NK-92 (cell line): Measurements from ENCODE around the gene CDC42EP2.

Experiments used
- DNase-seq: peaks from one replicate; lab custom pipeline; 2025; ENCODE audit not compliant: unreplicated experiment; lab: John Stamatoyannopoulos, UW

The CDC42EP2 gene

DNA sequence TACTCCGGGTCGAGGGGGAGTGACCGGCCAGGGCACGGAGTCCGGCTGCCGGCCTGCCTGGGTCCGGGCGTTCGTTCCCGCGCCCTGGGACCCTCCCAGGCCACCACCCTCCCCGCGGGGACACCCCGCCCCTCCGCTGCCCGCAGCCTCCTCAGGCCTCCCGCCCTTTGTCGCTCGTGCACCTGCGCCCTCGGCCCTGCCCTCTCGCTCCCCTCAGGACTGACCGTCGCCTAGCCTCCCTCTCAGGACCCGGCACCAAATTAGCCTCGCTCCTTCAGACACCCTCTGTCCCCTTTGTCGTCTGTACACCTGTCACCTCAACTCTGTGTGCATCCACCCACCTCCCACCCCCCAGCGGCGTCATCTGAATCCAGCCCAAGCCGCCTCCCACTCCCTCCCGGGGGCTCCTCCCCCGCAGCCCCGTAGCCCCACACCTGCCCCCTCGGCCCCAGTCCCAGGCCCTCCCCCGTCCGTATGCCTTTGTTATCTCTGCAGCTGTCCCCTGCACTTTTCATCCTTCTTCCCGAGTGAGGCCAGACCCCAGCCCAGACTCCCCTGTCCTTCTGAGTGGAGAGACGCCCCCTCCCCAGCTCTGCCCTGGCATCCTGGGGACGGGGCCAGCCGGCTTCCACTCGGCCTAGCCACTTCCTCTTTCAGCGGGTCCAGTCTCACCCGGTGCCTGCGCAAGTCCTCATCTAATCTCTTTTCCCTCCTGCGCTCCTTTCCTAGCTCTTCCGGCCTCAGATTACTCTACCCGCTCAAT lies 40.5 kb downstream of the CDC42EP2 start:
- no peak for DNase-seq

- no peak for DNase-seq
These were observed 41.2 kb downstream of the CDC42EP2 start for GRCh38 chr11:65355776-65356393.

DNA sequence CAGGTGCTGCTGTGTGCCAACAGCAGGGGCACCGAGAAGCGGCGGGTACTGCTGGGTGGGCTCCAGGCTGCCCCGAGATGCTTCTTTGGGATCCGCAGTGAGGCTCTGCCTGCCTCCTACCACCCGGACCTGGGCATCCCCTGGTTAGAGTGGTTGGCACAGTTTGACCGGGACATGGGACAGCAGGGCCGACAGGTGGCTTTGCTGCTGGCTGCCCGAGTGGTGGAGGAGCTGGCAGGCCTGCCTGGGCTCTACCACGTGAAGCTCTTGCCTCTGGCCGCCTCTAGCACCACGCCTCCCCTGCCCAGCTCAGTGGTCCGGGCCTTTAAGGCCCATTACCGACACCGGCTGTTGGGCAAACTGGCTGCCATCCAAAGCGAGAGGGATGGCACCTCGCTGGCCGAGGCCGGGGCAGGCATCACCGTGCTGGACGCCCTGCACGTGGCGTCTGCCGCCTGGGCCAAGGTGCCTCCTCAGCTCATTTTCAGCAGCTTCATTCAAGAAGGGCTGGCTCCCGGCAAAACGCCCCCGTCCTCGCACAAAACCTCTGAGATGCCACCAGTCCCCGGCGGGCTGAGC lies 41.8 kb downstream of the CDC42EP2 start:
- DNase-seq, result no peak

DNA sequence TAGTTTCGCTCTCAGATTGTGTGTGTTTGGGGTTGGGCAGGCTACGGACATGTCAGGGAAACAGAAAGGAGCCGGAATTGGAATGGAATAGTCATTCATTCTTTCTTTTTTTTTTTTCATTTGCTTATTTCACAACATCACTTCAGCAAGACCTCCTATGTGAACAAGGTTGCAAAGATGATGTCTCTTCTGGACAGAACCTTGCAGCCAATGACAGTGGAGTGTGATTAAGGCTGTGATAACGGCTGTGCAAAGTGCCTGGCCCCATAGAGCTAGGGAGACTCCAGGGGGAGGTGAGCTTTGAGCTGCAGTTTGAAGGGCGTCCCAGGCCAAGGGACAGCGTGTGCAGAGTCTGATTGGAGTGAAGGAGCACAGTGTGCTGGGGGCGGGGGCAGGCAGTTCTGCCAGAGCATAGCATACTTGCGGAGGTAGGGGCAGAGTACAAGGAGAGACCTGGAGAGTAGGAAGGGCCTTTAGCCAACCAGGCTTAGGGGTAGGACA lies 43.2 kb downstream of the CDC42EP2 start:
- DNase-seq, result no peak

DNA sequence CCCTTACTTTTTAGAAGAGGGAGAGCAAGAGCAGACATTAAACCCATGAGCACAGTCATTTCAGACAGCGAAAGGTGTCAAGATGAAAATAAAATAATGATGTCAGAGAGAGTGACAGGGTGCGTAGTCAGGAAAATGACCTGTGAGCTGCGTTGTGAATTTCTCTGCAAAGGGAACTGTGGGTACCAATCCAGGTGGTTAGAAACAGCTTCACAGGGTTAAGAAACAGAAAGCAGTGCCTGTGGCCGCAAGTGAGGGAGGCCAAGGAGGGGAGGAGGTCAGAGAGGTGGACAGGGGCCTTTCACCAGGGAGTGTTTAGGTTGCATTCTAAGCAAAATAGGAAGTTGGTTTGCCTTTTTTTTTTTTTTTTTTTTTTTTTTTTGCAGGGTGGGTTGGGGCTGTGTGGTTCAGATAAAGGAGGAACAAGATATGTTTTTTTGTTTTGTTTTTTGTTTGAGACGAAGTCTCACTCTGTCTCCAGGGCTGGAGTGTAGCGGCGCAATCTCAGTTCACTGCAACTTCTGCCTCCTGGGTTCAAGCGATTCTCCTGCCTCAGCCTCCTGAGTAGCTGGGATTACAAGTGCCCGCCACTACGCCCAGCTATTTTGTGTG lies 47.8 kb downstream of the CDC42EP2 start:
- no peak for DNase-seq

DNA sequence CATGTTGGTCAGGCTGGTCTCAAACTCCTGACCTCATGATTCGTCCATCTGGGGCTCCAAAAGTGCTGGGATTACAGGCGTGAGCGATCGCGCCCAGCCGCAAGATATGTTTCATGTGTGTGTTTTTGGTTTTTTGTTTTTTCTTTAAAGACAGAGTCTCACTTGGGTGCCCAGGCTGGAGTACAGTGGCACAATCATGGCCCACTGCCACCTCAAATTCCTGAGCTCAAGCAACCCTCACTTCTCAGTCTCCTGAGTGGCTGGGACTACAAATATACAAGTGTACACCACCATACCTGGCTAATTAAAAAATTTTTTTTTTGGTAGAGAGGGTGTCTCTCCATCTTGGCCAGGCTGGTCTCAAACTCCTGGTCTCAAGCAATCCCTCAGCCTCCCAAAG lies 48.3 kb downstream of the CDC42EP2 start:
- no peak for DNase-seq

- DNase-seq, result no peak
These were observed 49.1 kb downstream of the CDC42EP2 start for GRCh38 chr11:65363770-65364169.

DNA sequence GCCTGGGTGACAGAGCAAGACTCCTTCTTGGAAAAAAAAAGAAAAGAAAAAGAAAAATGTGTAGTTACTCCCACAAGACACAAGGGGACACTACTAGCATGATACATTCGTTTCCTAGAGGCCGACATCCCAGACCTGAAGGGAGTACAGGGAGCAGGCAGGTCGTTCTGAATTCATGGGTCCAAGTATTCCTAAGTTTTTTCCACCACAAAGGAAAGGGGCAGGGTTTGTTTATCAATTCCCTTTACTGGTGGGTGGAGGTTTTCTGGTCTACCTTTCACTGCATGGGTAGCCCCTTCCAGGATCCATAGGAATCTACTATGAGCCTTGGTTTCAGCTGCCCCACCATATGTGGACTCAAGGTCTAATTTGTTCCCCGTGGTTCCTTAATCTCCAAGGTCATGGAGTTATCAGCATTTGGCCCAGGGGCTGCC lies 51.7 kb downstream of the CDC42EP2 start:
- DNase-seq, result no peak

DNA sequence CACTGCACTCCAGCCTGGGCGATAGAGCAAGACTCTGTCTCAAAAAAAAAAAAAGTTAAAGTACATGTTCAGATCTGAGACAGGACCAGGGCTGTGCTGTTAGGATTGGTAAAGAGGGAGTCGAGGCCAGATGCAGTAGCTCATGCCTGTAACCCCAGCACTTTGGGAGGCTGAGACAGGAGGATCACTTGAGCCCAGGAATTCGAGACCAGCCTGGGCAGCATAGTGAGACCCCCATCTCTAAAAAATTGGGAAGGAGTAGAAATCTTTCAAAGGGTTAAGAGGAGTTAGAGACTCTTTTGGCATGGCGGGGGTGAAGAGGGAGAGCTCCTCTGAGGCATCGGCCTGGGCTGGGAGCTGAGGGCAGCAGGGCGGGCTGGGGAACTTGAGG lies 56.0 kb downstream of the CDC42EP2 start:
- DNase-seq, result no peak
